ENCODE measurements around the gene MED15. TPM values are rescaled to one million over a fixed set of nuclear protein-coding genes. Genes with fewer than 3 reads are reported as not detected.

Gene MED15
- total RNA-seq, 1 donor from 2014 or later, result 105 TPM

DNA sequence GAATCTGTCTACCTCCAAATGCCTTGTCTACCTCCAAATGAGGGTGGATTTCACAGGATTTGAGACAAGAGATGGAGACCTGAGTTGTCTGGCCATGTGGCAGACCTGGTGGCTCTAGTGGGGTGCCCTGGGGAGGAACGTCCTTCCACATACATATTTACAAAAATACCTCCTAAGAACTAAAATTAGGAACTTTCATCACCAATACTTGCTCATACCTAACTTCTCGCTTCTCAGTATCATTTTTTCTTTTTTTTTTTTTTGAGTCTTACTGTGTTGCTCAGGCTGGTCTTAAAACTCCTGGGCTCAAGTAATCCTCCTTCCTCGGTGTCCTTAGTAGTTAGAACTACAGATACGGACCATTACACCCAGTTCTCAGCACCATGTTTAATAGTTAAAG lies 117.9 kb downstream of the MED15 start:
- Histone ChIP-seq H3K4me1 (no peaks in the 10 kb centered on the region), H3K4me3 (no peak overlapping the region), H3K36me3 (no peaks in the 10 kb centered on the region), H3K27me3 (ENCODE audit: low read depth) (no peaks in the 10 kb centered on the region), H3K9me3 (no peaks in the 10 kb centered on the region), H3K27ac (no peak overlapping the region)
- TF ChIP-seq, protein P1, sequence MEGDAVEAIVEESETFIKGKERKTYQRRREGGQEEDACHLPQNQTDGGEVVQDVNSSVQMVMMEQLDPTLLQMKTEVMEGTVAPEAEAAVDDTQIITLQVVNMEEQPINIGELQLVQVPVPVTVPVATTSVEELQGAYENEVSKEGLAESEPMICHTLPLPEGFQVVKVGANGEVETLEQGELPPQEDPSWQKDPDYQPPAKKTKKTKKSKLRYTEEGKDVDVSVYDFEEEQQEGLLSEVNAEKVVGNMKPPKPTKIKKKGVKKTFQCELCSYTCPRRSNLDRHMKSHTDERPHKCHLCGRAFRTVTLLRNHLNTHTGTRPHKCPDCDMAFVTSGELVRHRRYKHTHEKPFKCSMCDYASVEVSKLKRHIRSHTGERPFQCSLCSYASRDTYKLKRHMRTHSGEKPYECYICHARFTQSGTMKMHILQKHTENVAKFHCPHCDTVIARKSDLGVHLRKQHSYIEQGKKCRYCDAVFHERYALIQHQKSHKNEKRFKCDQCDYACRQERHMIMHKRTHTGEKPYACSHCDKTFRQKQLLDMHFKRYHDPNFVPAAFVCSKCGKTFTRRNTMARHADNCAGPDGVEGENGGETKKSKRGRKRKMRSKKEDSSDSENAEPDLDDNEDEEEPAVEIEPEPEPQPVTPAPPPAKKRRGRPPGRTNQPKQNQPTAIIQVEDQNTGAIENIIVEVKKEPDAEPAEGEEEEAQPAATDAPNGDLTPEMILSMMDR (IDR thresholded peaks at IDR 0.05), result no peak
- intact Hi-C loops (cut with DNase I), result no loop called here
- DNase-seq (no peak), ATAC-seq (no peak)

DNA sequence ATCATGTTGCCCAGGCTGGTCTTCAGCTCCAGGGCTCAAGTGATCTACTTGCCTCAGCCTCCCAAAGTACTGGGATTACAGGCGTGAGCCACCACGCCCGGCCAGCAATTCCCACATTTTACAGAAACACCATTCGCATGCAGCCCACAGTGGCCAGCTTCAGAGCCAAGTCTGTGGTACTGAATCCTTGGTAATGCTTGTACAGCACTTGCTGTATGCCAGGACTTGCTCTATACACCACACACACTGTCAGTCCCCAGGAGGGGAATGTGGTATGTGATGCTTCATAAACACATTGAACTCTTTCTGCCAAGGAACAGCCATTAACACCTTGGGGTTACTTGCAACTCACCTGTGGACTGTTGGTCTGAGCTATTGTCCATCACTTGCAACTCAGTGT lies 119.4 kb downstream of the MED15 start:
- Histone ChIP-seq H3K4me3 (no peak overlapping the region), H3K27ac (no peak overlapping the region), H3K4me1 (no peaks in the 10 kb centered on the region), H3K9me3 (no peaks in the 10 kb centered on the region), H3K36me3 (no peaks in the 10 kb centered on the region), H3K27me3 (ENCODE audit: low read depth) (no peaks in the 10 kb centered on the region)
- DNase-seq, result no peak
- no peak for ATAC-seq
- TF ChIP-seq, protein P1 (IDR thresholded peaks at IDR 0.05), result no peak
- intact Hi-C loops (cut with DNase I), result no loop called here

DNA sequence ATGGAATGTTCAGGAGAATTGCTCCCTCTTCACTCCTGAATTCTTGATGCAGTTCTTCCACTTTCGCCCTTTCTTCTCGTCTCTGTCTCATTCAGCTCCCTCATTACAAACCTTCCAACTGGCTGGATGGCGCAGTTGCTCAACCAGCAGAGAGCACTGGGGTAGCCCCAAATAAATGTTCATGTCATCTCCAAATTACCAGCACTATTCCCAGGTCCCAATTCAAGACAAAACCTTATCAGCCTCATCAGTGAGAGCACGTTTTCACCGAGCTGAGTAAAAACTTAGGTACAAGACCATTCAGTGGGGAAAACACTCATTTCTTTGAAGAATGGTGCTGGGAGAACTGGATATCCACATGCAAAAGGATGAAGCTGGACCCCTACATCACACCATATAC lies 120.0 kb downstream of the MED15 start:
- TF ChIP-seq, protein P1 (IDR thresholded peaks at IDR 0.05), result no peak
- Histone ChIP-seq H3K27ac (no peak overlapping the region), H3K27me3 (ENCODE audit: low read depth) (no peaks in the 10 kb centered on the region), H3K36me3 (no peaks in the 10 kb centered on the region), H3K4me1 (no peaks in the 10 kb centered on the region), H3K9me3 (no peaks in the 10 kb centered on the region), H3K4me3 (no peak overlapping the region)
- ATAC-seq (no peak), DNase-seq (no peak)
- intact Hi-C loops (cut with DNase I), result no loop called here

DNA sequence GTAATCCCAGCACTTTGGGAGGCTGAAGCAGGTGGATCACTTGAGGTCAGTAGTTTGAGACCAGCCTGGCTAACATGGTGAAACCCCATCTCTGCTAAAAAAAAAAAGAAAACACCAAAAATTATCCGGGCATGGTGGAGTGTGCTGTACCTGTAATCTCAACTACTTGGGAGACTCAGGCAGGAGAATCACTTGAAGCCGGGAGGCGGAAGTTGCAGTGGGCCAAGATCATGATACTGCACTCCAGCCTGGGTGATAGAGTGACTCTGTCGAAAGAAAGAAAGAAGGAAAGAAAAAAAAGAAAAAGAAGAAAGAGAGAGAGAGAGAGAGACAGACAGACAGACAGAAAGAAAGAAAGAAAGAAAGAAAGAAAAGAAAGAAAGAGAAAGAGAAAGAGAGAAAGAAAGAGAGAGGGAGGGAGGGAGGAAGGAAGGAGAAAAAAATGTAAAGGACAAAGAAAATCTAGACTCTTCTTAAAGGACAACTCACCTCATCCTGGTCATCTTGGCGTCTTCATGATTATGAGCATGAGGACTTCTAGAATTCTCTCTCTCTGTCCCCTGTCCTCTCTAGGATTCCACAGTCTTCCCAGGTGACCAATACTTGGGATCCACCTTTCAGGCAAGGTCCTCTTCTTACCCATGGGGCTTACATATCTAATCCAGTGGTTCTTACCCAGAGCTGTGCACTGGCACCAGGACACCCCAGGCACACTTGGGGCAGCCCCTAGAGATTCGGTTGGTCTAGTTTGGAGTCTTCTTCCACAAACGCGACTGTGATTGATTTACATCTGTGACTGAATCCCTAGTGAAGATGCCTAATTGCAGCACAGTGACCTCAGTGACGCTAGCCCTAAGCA lies 120.9 kb downstream of the MED15 start:
- DNase-seq (no peak), ATAC-seq (no peak)
- Histone ChIP-seq H3K9me3 (no peaks in the 10 kb centered on the region), H3K4me1 (no peaks in the 10 kb centered on the region), H3K36me3 (no peaks in the 10 kb centered on the region), H3K4me3 (no peak overlapping the region), H3K27ac (no peak overlapping the region), H3K27me3 (ENCODE audit: low read depth) (no peaks in the 10 kb centered on the region)
- intact Hi-C loops (cut with DNase I), result no loop called here
- TF ChIP-seq, protein P1 (IDR thresholded peaks at IDR 0.05), result no peak

DNA sequence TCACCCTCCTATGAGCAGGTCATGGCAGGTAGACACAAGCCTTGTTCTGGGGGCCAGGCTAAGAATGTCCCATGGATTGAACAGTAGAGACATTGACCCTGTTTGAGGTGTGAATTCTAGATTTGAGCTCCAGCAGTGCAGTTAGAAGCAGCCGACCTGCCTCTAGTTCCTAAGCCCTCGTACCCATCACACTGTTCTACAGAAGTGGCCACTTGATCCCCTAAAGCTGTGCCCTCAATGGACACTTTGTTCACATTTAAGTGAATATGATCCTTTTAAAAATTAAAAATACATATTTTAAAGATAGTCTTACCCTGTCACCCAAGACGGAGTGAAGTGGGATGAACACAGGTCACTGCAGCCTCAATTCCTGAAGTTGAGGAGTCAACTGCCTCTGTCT lies 122.0 kb downstream of the MED15 start:
- no peak for ATAC-seq
- intact Hi-C loops (cut with DNase I), result no loop called here
- DNase-seq, result no peak
- no peaks in the 10 kb centered on the region for H3K27me3 ChIP-seq (ENCODE audit: low read depth)
- no peak overlapping the region for H3K4me3 ChIP-seq
- no peaks in the 10 kb centered on the region for H3K4me1 ChIP-seq
- TF ChIP-seq, protein P1 (IDR thresholded peaks at IDR 0.05), result no peak
- no peaks in the 10 kb centered on the region for H3K36me3 ChIP-seq
- no peak overlapping the region for H3K27ac ChIP-seq
- no peaks in the 10 kb centered on the region for H3K9me3 ChIP-seq
